K562 (cell line): ENCODE data around the gene LIN28B. TPM values are rescaled to one million over a fixed set of nuclear protein-coding genes. Genes with fewer than 3 reads are reported as not detected.

ENCODE experiments used
- ARID3B ChIP-seq: fragments of 250-450 bp; sonication (Bioruptor Pico); IDR thresholded peaks from 2 replicates; pipeline ENCODE4 v1.4.0; 2020; ENCODE audit warnings: borderline replicate concordance
- E2F4 ChIP-seq: sonication (generic); formaldehyde crosslinking; IDR thresholded peaks from 2 replicates; pipeline ENCODE4 v1.8.0; 2022; ENCODE audit warnings: mild to moderate bottlenecking, low read depth, missing genetic modification reagents
- EHMT2 ChIP-seq: fragments of 450-650 bp; IDR thresholded peaks from 2 replicates; pipeline ENCODE4 v1.6.1; 2018; ENCODE audit warnings: antibody characterized with exemption
- EP300 ChIP-seq: IDR thresholded peaks from 2 replicates; pipeline ENCODE4 v1.6.1; 2012; ENCODE audit warnings: low read length, improper control_type of control experiment
- ESRRA ChIP-seq: fragments of 450-650 bp; IDR thresholded peaks from 2 replicates; pipeline ENCODE4 v1.6.1; 2014; ENCODE audit warnings: low read depth, mild to moderate bottlenecking, moderate library complexity, borderline replicate concordance
- ETV5 ChIP-seq: sonication (generic); formaldehyde crosslinking; IDR thresholded peaks from 2 replicates; pipeline ENCODE4 v1.4.0; 2020; ENCODE audit warnings: low read depth, mild to moderate bottlenecking, missing genetic modification reagents
- HMG20B ChIP-seq: fragments of 250-450 bp; sonication (Bioruptor Pico); IDR thresholded peaks from 2 replicates; pipeline ENCODE4 v1.5.0; 2021; ENCODE audit warnings: mild to moderate bottlenecking
- ILK ChIP-seq: fragments of 450-650 bp; IDR thresholded peaks from 2 replicates; pipeline ENCODE4 v1.6.1; 2016; ENCODE audit warnings: missing genetic modification characterization, low read depth, mild to moderate bottlenecking, missing compliant biosample characterization, moderate library complexity, borderline replicate concordance
- MEF2A ChIP-seq: IDR thresholded peaks from 2 replicates; pipeline ENCODE4 v1.6.1; 2011; ENCODE audit warnings: low read depth, mild to moderate bottlenecking, low read length, moderate library complexity; ENCODE audit not compliant: control insufficient read depth
- MEIS2 ChIP-seq: fragments of 450-650 bp; IDR thresholded peaks from 2 replicates; pipeline ENCODE4 v1.6.1; 2014; ENCODE audit warnings: mild to moderate bottlenecking; ENCODE audit not compliant: partially characterized antibody
- NR2C1 ChIP-seq, 2 experiments: fragments of 450-650 bp; IDR thresholded peaks; 2 replicates each; pipeline ENCODE4 v1.6.1; 2017; ENCODE audit warnings: mild to moderate bottlenecking in 2 of 2, antibody characterized with exemption in 1 of 2, inconsistent platforms in 1 of 2, missing compliant biosample characterization in 1 of 2, missing genetic modification characterization in 1 of 2
- NR4A1 ChIP-seq, 2 experiments: fragments of 250-450 bp in 1 of 2; fragments of 450-650 bp in 1 of 2; sonication (Bioruptor Pico) in 1 of 2; IDR thresholded peaks; 2 replicates each; pipeline versions ENCODE4 v1.4.0 to v1.6.1; 2016 to 2020; ENCODE audit warnings: mild to moderate bottlenecking in 2 of 2, missing compliant biosample characterization in 1 of 2, missing genetic modification characterization in 1 of 2, moderate library complexity in 1 of 2
- POLR2AphosphoS5 ChIP-seq: IDR thresholded peaks from 2 replicates; pipeline ENCODE4 v1.6.1; 2011; ENCODE audit warnings: mild to moderate bottlenecking, low read depth, low read length, moderate library complexity; ENCODE audit not compliant: control insufficient read depth, insufficient read depth
- RERE ChIP-seq: sonication (generic); formaldehyde crosslinking; IDR thresholded peaks from 2 replicates; pipeline ENCODE4 v1.8.0; 2023; ENCODE audit warnings: missing genetic modification reagents, mild to moderate bottlenecking, borderline replicate concordance
- TSHZ1 ChIP-seq: fragments of 250-450 bp; sonication (Bioruptor Pico); IDR thresholded peaks from 2 replicates; pipeline ENCODE4 v1.4.0; 2020; ENCODE audit warnings: mild to moderate bottlenecking, moderate library complexity
- ZNF57 ChIP-seq: fragments of 450-650 bp; formaldehyde crosslinking; IDR thresholded peaks from 2 replicates; pipeline ENCODE4 v1.4.0; 2020; ENCODE audit warnings: mild to moderate bottlenecking, moderate library complexity
- polyA plus RNA-seq, 8 experiments: library from polyadenylated mRNA; depleted of rRNA in 4 of 8; stranded (reverse) in 5 of 8; unstranded in 3 of 8; fragments of >200 nt; fragmentation: Nextera tagmentation in 2 of 8; fragmentation: Illumina TruSeq in 1 of 8; extraction: Ambion mirVana in 2 of 8; extraction: Trizol in 1 of 8; gene quantifications; 2 replicates each; pipeline versions ENCODE4 v1.2.1 to v1.2.3, GENCODE V29; 2011 to 2014; ENCODE audit warnings: inconsistent platforms in 1 of 8, missing spikeins in 1 of 8
- total RNA-seq, 7 experiments: library from RNA; depleted of rRNA in 6 of 7; stranded (reverse); fragments of >200 nt in 6 of 7; fragmentation: Illumina TruSeq in 2 of 7; extraction: Trizol in 2 of 7; gene quantifications; 2 replicates each; pipeline versions ENCODE4 v1.2.1 to v1.2.3, GENCODE V29; 2011 to 2021; ENCODE audit warnings: low replicate concordance in 1 of 7

Gene LIN28B
- total and polyA plus RNA-seq, 9 of the 15 experiments (the other 6 are each of a cell fraction or from before 2014, with no cell fraction given): 20.9 to 77.3 (median 42.1) TPM

GRCh38 chr6:105035299-105035698, 78.4 kb downstream of the LIN28B start (continued):
- no peak for TF ChIP-seq MEF2A
- TF ChIP-seq ARID3B (CRISPR knock-in tag): no peak
- peak; percentile 85 for TF ChIP-seq NR2C1 (IDR thresholded peaks at IDR 0.05)
- peak; percentile 88 for TF ChIP-seq NR2C1 (tag; IDR thresholded peaks at IDR 0.05)
- no peak for TF ChIP-seq ETV5 (CRISPR knock-in tag)
- peak; percentile 64 for TF ChIP-seq ESRRA
- TF ChIP-seq ZNF57: no peak
- TF ChIP-seq E2F4 (CRISPR knock-in tag): no peak
- peak; percentile 30; the same call in 1 of the 2 replicates for TF ChIP-seq POLR2AphosphoS5
- no peak for TF ChIP-seq NR4A1 (CRISPR knock-in tag; IDR thresholded peaks at IDR 0.05)
- TF ChIP-seq NR4A1 (tag; IDR thresholded peaks at IDR 0.05): no peak
- no peak for TF ChIP-seq HMG20B
- TF ChIP-seq RERE (CRISPR knock-in tag): no peak
- TF ChIP-seq EP300: 0 out of 2 replicates have a peak, but pooled peaks have one; percentile 26
- no peak for TF ChIP-seq EHMT2
- TF ChIP-seq TSHZ1 (CRISPR knock-in tag): no peak
- TF ChIP-seq ILK (tag): no peak
- peak; percentile 31 for TF ChIP-seq MEIS2
